Adrenal gland (tissue), 5 donors: ENCODE data around the gene ASXL1.

Experiments used
- POLR2A ChIP-seq, 2 donors: fragments of 450-650 bp; IDR thresholded peaks; one replicate each; pipeline ENCODE4 v1.6.1; 2017; ENCODE audit warnings: antibody characterized with exemption in 2 of 2, mild to moderate bottlenecking in 2 of 2, moderate library complexity in 1 of 2
- TF ChIP-seq, protein P1 (sequence below), 6 experiments: fragments of 450-650 bp in 4 of 6; fragments of 200-600 bp in 2 of 6; sonication (generic) in 1 of 6; IDR thresholded peaks; 1 replicate in 5 of 6; 2 replicates in 1 of 6; pipeline versions ENCODE4 v1.5.1 to v1.8.0; 2016 to 2021; ENCODE audit warnings: antibody characterized with exemption in 6 of 6, mild to moderate bottlenecking in 2 of 6, moderate library complexity in 1 of 6
- donor health status: DM: no; HTN: no; CAD: no.

DNA sequence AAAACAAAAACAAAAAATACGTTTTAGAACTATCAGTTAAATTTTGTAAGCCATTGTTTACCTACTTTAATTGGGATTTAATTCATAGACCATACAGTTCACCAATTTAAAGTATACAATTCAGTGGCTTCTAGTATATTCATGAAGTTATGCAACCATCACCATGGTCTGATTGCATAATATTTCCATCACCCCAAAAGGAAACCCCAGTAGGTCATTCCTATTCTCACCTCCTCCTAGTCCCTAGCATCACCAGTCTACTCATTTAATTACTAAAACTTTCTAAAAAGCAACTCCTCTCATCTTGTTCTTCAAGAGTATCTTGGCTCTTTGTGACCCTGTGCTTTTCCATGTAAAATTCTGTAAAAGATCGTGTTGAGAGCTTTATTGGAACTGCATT lies 60.2 kb downstream of the ASXL1 start:
- TF ChIP-seq, protein P1, sequence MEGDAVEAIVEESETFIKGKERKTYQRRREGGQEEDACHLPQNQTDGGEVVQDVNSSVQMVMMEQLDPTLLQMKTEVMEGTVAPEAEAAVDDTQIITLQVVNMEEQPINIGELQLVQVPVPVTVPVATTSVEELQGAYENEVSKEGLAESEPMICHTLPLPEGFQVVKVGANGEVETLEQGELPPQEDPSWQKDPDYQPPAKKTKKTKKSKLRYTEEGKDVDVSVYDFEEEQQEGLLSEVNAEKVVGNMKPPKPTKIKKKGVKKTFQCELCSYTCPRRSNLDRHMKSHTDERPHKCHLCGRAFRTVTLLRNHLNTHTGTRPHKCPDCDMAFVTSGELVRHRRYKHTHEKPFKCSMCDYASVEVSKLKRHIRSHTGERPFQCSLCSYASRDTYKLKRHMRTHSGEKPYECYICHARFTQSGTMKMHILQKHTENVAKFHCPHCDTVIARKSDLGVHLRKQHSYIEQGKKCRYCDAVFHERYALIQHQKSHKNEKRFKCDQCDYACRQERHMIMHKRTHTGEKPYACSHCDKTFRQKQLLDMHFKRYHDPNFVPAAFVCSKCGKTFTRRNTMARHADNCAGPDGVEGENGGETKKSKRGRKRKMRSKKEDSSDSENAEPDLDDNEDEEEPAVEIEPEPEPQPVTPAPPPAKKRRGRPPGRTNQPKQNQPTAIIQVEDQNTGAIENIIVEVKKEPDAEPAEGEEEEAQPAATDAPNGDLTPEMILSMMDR (IDR thresholded peaks at IDR 0.05), result no peak
- no peak for TF ChIP-seq POLR2A (IDR thresholded peaks at IDR 0.05)
